Hepatocyte (in vitro differentiated cells): ENCODE data around the gene GALNT1. TPM values are rescaled to one million over a fixed set of nuclear protein-coding genes. Genes with fewer than 3 reads are reported as not detected.

ENCODE experiments used
- DNase-seq: peaks from one replicate; pipeline ENCODE4 v3.0.0-alpha.2; 2016; ENCODE audit warnings: low spot score
- H2AFZ ChIP-seq: fragments of 200-600 bp; sonication (generic); 2 replicates; pipeline ENCODE4 v1.6.0; 2016; ENCODE audit warnings: antibody characterized with exemption, mild to moderate bottlenecking
- H3K27ac ChIP-seq: fragments of 200-600 bp; sonication (generic); 2 replicates; pipeline ENCODE4 v1.5.1; 2016; ENCODE audit warnings: mild to moderate bottlenecking
- H3K27me3 ChIP-seq: fragments of 200-600 bp; sonication (generic); 2 replicates; pipeline ENCODE4 v1.6.1; 2016
- H3K36me3 ChIP-seq: fragments of 200-600 bp; sonication (generic); replicated peaks from 2 replicates; pipeline ENCODE4 v1.5.1; 2016; ENCODE audit warnings: low read depth; ENCODE audit not compliant: insufficient read depth
- H3K4me1 ChIP-seq: fragments of 200-600 bp; sonication (generic); 2 replicates; pipeline ENCODE4 v1.5.1; 2016; ENCODE audit warnings: mild to moderate bottlenecking, moderate library complexity; ENCODE audit not compliant: insufficient read depth
- H3K4me2 ChIP-seq: fragments of 200-600 bp; sonication (generic); 2 replicates; pipeline ENCODE4 v1.6.0; 2016
- H3K4me3 ChIP-seq: fragments of 200-600 bp; sonication (generic); 2 replicates; pipeline ENCODE4 v1.5.1; 2016; ENCODE audit warnings: mild to moderate bottlenecking
- H3K79me2 ChIP-seq: fragments of 200-600 bp; sonication (generic); 2 replicates; pipeline ENCODE4 v1.6.0; 2017; ENCODE audit warnings: mild to moderate bottlenecking
- H3K9me2 ChIP-seq: fragments of 200-600 bp; sonication (generic); replicated peaks from 2 replicates; pipeline ENCODE4 v1.6.0; 2017; ENCODE audit warnings: mild to moderate bottlenecking; ENCODE audit not compliant: insufficient read depth
- H3K9me3 ChIP-seq: fragments of 200-600 bp; sonication (generic); 2 replicates; pipeline ENCODE4 v1.5.1; 2016; ENCODE audit warnings: low read depth, mild to moderate bottlenecking
- H4K20me1 ChIP-seq: fragments of 200-600 bp; sonication (generic); 2 replicates; pipeline ENCODE4 v1.6.0; 2016; ENCODE audit warnings: mild to moderate bottlenecking; ENCODE audit not compliant: insufficient read depth, poor library complexity, severe bottlenecking
- CTCF ChIP-seq: fragments of 200-600 bp; sonication (generic); IDR thresholded peaks from 2 replicates; pipeline ENCODE4 v1.5.1; 2016; ENCODE audit warnings: antibody characterized with exemption, mild to moderate bottlenecking; ENCODE audit not compliant: poor library complexity
- EZH2 ChIP-seq: fragments of 200-600 bp; sonication (generic); IDR thresholded peaks from 2 replicates; pipeline ENCODE4 v1.6.1; 2016; ENCODE audit warnings: antibody characterized with exemption, mild to moderate bottlenecking, borderline replicate concordance
- EZH2phosphoT487 ChIP-seq: fragments of 200-600 bp; sonication (generic); IDR thresholded peaks from one replicate; pipeline ENCODE4 v1.6.1; 2018; ENCODE audit warnings: antibody characterized with exemption, mild to moderate bottlenecking, low read depth, moderate library complexity; ENCODE audit not compliant: unreplicated experiment, severe bottlenecking
- WGBS: methylation state at CpG from one replicate; pipeline ENCODE4 v1.1.6; 2016; ENCODE audit warnings: low lambda C conversion rate; ENCODE audit errors: missing lambda C conversion rate; 5-methylcytosine and 5-hydroxymethylcytosine counted together
- polyA plus RNA-seq: library from polyadenylated mRNA; unstranded; fragments of >200 nt; fragmentation: Nextera tagmentation; extraction: Ambion mirVana; gene quantifications from 2 replicates; pipeline ENCODE4 v1.2.1, GENCODE V29; 2016
- total RNA-seq: library from RNA; depleted of rRNA; stranded (reverse); fragments of >200 nt; gene quantifications from 2 replicates; pipeline ENCODE4 v1.2.3, GENCODE V29; 2014

GALNT1 gene
- total and polyA plus RNA-seq, 2 experiments from 2014 or later, result 231 to 271 TPM

- H4K20me1 ChIP-seq, result no peaks in the 10 kb centered on the region
- no peak overlapping the region for H3K4me2 ChIP-seq
- H3K79me2 ChIP-seq, result no peaks in the 10 kb centered on the region
- no peaks in the 10 kb centered on the region for H3K9me3 ChIP-seq
- no peaks in the 10 kb centered on the region for H3K9me2 ChIP-seq
- no peaks in the 10 kb centered on the region for H3K27me3 ChIP-seq
- H3K4me3 ChIP-seq, result no peak overlapping the region
- no peak for TF ChIP-seq EZH2phosphoT487
- TF ChIP-seq EZH2, result no peak
- no peak for TF ChIP-seq CTCF
- H3K36me3 ChIP-seq, result no peaks in the 10 kb centered on the region
- no peak for DNase-seq
- H3K4me1 ChIP-seq, result no peaks in the 10 kb centered on the region
- H2AFZ ChIP-seq, result no peak overlapping the region
- 79% methylated on average over 1 of the region's 1 CpG for WGBS
- no peak overlapping the region for H3K27ac ChIP-seq
Measured at GRCh38 chr18:35732162-35732561, 150.6 kb downstream of the GALNT1 start.

- Histone ChIP-seq H3K4me3 (no peak overlapping the region), H3K9me3 (no peaks in the 10 kb centered on the region), H3K4me2 (no peak overlapping the region), H3K27me3 (no peaks in the 10 kb centered on the region), H3K9me2 (no peaks in the 10 kb centered on the region), H3K36me3 (no peaks in the 10 kb centered on the region), H3K27ac (no peak overlapping the region), H2AFZ (no peak overlapping the region), H3K4me1 (no peaks in the 10 kb centered on the region), H3K79me2 (no peaks in the 10 kb centered on the region), H4K20me1 (no peaks in the 10 kb centered on the region)
- 73% methylated on average over 1 of the region's 1 CpG for WGBS
- TF ChIP-seq EZH2 (no peak), EZH2phosphoT487 (no peak), CTCF (no peak)
- DNase-seq, result no peak
Measured at GRCh38 chr18:35732636-35733035, 151.1 kb downstream of the GALNT1 start.

GRCh38 chr18:35733408-35733807, 151.9 kb downstream of the GALNT1 start:
- H2AFZ ChIP-seq, result no peak overlapping the region
- H3K4me2 ChIP-seq, result no peak overlapping the region
- H3K36me3 ChIP-seq, result no peaks in the 10 kb centered on the region
- no peak overlapping the region for H3K4me3 ChIP-seq
- no peaks in the 10 kb centered on the region for H4K20me1 ChIP-seq
- H3K4me1 ChIP-seq, result no peaks in the 10 kb centered on the region
- H3K9me3 ChIP-seq, result no peaks in the 10 kb centered on the region
- H3K9me2 ChIP-seq, result no peaks in the 10 kb centered on the region
- TF ChIP-seq CTCF (no peak), EZH2phosphoT487 (no peak), EZH2 (no peak)
- no peaks in the 10 kb centered on the region for H3K27me3 ChIP-seq
- DNase-seq, result no peak
- H3K79me2 ChIP-seq, result no peaks in the 10 kb centered on the region
- 95% methylated on average over 7 of the region's 7 CpGs for WGBS
- H3K27ac ChIP-seq, result no peak overlapping the region

GRCh38 chr18:35736696-35737095, 155.2 kb downstream of the GALNT1 start:
- no peak for DNase-seq
- no peak for TF ChIP-seq CTCF
- no peak for TF ChIP-seq EZH2phosphoT487
- no peak for TF ChIP-seq EZH2

More at GRCh38 chr18:35736696-35737095, 155.2 kb downstream of the GALNT1 start:
- H3K27me3 ChIP-seq, result no peaks in the 10 kb centered on the region
- H4K20me1 ChIP-seq, result no peaks in the 10 kb centered on the region
- no peaks in the 10 kb centered on the region for H3K36me3 ChIP-seq
- no peaks in the 10 kb centered on the region for H3K9me2 ChIP-seq
- no peaks in the 10 kb centered on the region for H3K9me3 ChIP-seq
- no peak overlapping the region for H3K27ac ChIP-seq
- 76% methylated on average over 3 of the region's 3 CpGs for WGBS
- no peak overlapping the region for H2AFZ ChIP-seq
- no peak overlapping the region for H3K4me3 ChIP-seq
- no peak overlapping the region for H3K4me2 ChIP-seq
- no peaks in the 10 kb centered on the region for H3K4me1 ChIP-seq
- no peaks in the 10 kb centered on the region for H3K79me2 ChIP-seq
